DMS53 treated with DMSO at 0.1 percent for 48 hours (cell line): ENCODE data around the gene NPR3.

Source experiments
- DNase-seq: peaks from one replicate; lab custom pipeline; 2025; ENCODE audit not compliant: unreplicated experiment; lab: John Stamatoyannopoulos, UW

The NPR3 gene

GRCh38 chr5:32805971-32806638, 95.0 kb downstream of the NPR3 start:
- DNase-seq, result no peak

GRCh38 chr5:32808783-32809182, 97.7 kb downstream of the NPR3 start:
- DNase-seq, result no peak

GRCh38 chr5:32810804-32811203, 99.7 kb downstream of the NPR3 start:
- DNase-seq, result no peak

GRCh38 chr5:32812399-32812798, 101.3 kb downstream of the NPR3 start:
- no peak for DNase-seq

- no peak for DNase-seq
Measured at GRCh38 chr5:32814141-32814540, 103.0 kb downstream of the NPR3 start.

GRCh38 chr5:32814620-32815019, 103.5 kb downstream of the NPR3 start:
- no peak for DNase-seq

GRCh38 chr5:32827981-32828380, 116.9 kb downstream of the NPR3 start:
- no peak for DNase-seq

- no peak for DNase-seq
Measured at GRCh38 chr5:32828492-32828891, 117.4 kb downstream of the NPR3 start.

- DNase-seq, result no peak
Measured at GRCh38 chr5:32831624-32832023, 120.5 kb downstream of the NPR3 start.

- DNase-seq, result no peak
Measured at GRCh38 chr5:32833127-32833526, 122.0 kb downstream of the NPR3 start.

- no peak for DNase-seq
Measured at GRCh38 chr5:32833663-32834062, 122.5 kb downstream of the NPR3 start.

- DNase-seq, result no peak
Measured at GRCh38 chr5:32834251-32834650, 123.1 kb downstream of the NPR3 start.

- no peak for DNase-seq
Measured at GRCh38 chr5:32836176-32836575, 125.1 kb downstream of the NPR3 start.

- no peak for DNase-seq
Measured at GRCh38 chr5:32837211-32837610, 126.1 kb downstream of the NPR3 start.

- no peak for DNase-seq
Measured at GRCh38 chr5:32839106-32839505, 128.0 kb downstream of the NPR3 start.

GRCh38 chr5:32840606-32841005, 129.5 kb downstream of the NPR3 start:
- no peak for DNase-seq
